Motor neuron (in vitro differentiated cells): ENCODE data around the gene IL18. TPM values are rescaled to one million over a fixed set of nuclear protein-coding genes. Genes with fewer than 3 reads are reported as not detected.
"Not testable (repeated sequence)": the region's sequence is repeated elsewhere in the genome, so short reads cannot be mapped to it uniquely, and the experiment has no call there.

Experiments used
- ATAC-seq, 8 experiments: fragments of 200-7000 bp; cut with Tn5 transposase; replicated peaks in 6 of 8; 2 replicates each; pipeline ENCODE4 v1.8.0; 2021; ENCODE audit warnings: mild to moderate bottlenecking in 8 of 8, moderate library complexity in 8 of 8
- H3K27ac ChIP-seq, 2 donors: fragments of 250-450 bp; sonication (Bioruptor Pico); 2 replicates each; pipeline ENCODE4 v1.9.0; 2021; ENCODE audit warnings: antibody characterized with exemption in 2 of 2, mild to moderate bottlenecking in 2 of 2, moderate library complexity in 1 of 2
- H3K4me1 ChIP-seq, 2 donors: fragments of 250-450 bp; sonication (Bioruptor Pico); replicated peaks in 1 of 2; 2 replicates each; pipeline ENCODE4 v1.6.1; 2021; ENCODE audit warnings: antibody characterized with exemption in 2 of 2, mild to moderate bottlenecking in 2 of 2, moderate library complexity in 1 of 2
- H3K4me3 ChIP-seq, 5 donors: fragments of 250-450 bp; sonication (Bioruptor Pico); 2 replicates each; pipeline ENCODE4 v1.9.0; 2021; ENCODE audit warnings: antibody characterized with exemption in 5 of 5, mild to moderate bottlenecking in 5 of 5, moderate library complexity in 4 of 5
- WGBS, 10 experiments: fragments of 450-650 bp; shearing (Covaris generic); methylation state at CpG; one replicate each; pipeline ENCODE4 v1.0.0; 2022; 5-methylcytosine and 5-hydroxymethylcytosine counted together
- in situ Hi-C, 9 experiments: fragments of 400-800 bp; cut with MboI; loops; one replicate each; pipeline ENCODE4 v1.15.0; 2021; ENCODE audit warnings: low sequenced_read_pairs in 9 of 9, low pct_unique_long_range_greater_than_20kb in 2 of 9; ENCODE audit not compliant: unreplicated experiment in 9 of 9
- total RNA-seq, 8 experiments: library from RNA; unstranded; fragments of 300-600 nt; gene quantifications; 2 replicates each; pipeline versions ENCODE4 v1.2.3 to v1.2.4, GENCODE V29; 2022

IL18 gene
- 10 to 100 TPM in 1 of 8 experiments, 1 to 10 TPM in 4, under 1 TPM in 2, not detected in 1; 0.25 to 15.0 (median 1.7) TPM for total RNA-seq

DNA sequence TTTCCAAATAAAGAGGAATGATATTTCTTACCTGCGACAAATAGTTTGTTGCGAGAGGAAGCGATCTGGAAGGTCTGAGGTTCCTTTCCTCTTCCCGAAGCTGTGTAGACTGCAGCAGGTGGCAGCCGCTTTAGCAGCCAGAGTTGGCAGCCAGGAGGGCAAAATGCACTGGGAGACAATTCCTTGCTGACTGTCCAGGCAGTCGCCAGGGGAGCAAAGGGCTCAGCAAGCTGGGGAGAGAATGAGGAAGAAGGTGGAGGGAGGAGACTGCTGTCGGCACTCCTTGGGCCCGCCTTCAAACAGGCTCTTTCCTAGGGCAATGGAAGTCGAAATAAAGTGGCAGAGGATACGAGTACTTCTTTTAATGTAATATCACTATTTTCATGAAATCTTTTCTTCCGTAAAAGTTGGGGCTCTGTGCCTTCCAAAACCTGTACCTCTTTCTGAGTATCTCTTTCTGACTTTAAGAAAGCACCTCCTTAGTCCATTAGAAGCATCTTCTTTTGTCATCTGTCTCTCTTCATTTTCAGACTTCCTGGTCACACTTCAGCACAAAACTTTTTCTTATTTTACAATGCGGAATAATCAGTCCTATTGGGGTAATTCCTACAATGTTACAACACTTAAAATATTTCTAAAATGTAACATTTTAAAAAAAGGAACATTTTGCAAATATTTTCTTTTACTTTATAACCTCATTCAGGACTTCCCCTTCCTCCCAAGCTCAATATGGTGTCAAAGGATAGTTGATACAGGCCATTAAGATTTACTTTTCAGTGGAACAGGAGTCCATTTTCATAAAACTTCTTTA lies at the start of gene IL18:
Gene IL18 (minus strand): TSS at position 220 of the 811 bp plus-strand sequence. CDS start 9,041 bp downstream, outside the sequence.
- H3K27ac ChIP-seq, result no peak within 1 kb of the TSS
- ATAC-seq, result peak in 3 of 8 experiments; percentile 72 to 89 (median 80)
- no peaks in the 10 kb centered on the region for H3K4me1 ChIP-seq
- in situ Hi-C loops, result no loop called here
- no peak within 1 kb of the TSS for H3K4me3 ChIP-seq
- 21 to 84% (median 72%) methylated on average over 4 to 11 of the region's 12 CpGs for WGBS, 10 experiments

DNA sequence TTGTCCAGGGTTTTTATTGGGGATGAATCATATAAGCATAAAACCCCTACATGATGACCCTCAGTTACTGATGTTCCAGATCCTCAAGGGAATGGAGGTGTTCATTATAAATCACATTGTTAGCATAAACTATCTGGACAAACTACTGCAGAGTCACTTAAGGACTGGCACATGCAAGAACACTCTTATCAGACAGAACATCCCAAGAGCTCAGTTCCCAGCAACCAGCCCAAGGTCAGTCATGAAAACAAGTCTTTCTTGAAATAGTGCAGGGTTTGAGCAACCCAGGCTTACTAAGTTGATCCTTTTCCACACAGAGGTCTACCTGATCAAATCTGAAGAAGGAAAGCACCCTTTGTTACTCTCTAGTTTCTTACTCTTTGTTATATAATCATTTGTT lies 48.8 kb upstream of the IL18 start:
- Histone ChIP-seq H3K4me3 (no peak overlapping the region), H3K27ac (no peak overlapping the region), H3K4me1 (no peaks in the 10 kb centered on the region)
- in situ Hi-C loops, result loop anchor here in 2 of 9 experiments (25.0 kb wide), 1 partner anchor 1075 kb away; no protein-coding TSS in a partner anchor
- no peak for ATAC-seq

DNA sequence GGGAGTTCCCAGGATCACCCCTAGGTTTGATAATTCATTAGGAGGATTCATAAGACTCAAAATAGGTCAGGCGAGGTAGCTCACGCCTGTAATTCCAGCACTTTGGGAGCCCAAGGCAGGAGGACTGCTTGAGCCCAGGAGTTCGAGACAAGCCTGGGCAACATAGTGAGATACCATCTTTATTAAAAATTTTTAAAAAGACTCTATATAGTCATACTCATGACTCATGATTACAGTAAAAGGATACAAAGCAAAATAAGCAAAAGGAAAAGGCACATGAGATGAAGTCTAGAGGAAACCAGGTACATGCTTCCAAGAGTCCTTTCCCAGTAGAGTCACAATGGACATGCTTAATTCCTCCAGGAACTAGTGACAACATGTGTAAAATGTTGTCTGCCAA lies 48.4 kb upstream of the IL18 start:
- Histone ChIP-seq H3K27ac (no peak overlapping the region), H3K4me3 (no peak overlapping the region), H3K4me1 (no peaks in the 10 kb centered on the region)
- no peak for ATAC-seq
- 50 to 100% (median 82%) methylated on average over 1 to 3 of the region's 3 CpGs; no CpG with 5 or more reads in 2 of the 10 experiments for WGBS, 10 experiments
- in situ Hi-C loops, result loop anchor here in 2 of 9 experiments (25.0 kb wide), 1 partner anchor 1075 kb away; no protein-coding TSS in a partner anchor

DNA sequence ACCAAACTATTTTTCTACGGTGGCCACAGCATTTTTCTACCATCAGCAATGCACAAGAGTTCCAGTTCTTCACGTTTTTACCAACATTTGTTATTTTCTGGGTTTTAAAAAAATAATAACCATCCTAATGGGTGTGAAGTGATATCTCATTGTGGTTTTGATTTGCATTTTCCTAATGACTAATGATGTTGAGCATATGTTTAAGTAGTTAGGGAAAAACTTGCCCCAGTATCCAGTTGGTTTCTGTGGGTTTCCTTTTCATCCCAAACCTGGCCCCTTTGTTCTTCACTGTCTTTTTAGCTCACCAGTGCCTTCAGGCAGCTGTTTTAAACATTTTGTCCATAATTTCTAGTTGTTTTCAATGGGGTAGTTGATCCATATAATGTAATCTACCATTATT lies 47.6 kb upstream of the IL18 start:
- in situ Hi-C loops, result loop anchor here in 2 of 9 experiments (25.0 kb wide), 1 partner anchor 1076 kb away; no protein-coding TSS in a partner anchor

DNA sequence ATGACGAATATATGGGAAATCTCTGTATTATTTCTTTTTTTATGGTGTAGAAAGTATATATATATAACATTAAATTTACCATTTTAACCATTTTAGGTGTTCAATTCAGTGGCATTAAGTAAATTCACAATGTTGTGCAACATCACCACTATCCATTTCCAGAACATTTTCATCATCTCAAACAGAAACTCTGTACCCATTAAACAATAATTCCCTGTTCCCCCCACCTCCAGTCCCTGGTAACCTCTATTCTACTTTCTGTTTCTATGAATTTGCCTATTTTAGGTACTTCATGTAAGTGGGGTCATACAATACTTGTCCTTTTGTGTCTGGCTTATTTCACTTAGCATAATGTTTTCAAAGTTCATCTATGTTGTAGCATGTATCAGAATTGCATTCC lies 47.0 kb upstream of the IL18 start:
- WGBS, 10 experiments, result 40 to 100% (median 84%) methylated on average over 1 of the region's 1 CpG; no CpG with 5 or more reads in 2 of the 10 experiments
- no peak overlapping the region for H3K27ac ChIP-seq
- no peaks in the 10 kb centered on the region for H3K4me1 ChIP-seq
- ATAC-seq, result no peak
- in situ Hi-C loops, result loop anchor here in 2 of 9 experiments (25.0 kb wide), 1 partner anchor 1076 kb away; no protein-coding TSS in a partner anchor
- H3K4me3 ChIP-seq, result no peak overlapping the region

More for the DNA sequence above, 47.6 kb upstream of the IL18 start:
- Histone ChIP-seq H3K4me3 (no peak overlapping the region), H3K4me1 (no peaks in the 10 kb centered on the region), H3K27ac (no peak overlapping the region)
- 25 to 100% (median 60%) methylated on average over 1 to 2 of the region's 2 CpGs; no CpG with 5 or more reads in 1 of the 10 experiments for WGBS, 10 experiments
- ATAC-seq, result no peak

DNA sequence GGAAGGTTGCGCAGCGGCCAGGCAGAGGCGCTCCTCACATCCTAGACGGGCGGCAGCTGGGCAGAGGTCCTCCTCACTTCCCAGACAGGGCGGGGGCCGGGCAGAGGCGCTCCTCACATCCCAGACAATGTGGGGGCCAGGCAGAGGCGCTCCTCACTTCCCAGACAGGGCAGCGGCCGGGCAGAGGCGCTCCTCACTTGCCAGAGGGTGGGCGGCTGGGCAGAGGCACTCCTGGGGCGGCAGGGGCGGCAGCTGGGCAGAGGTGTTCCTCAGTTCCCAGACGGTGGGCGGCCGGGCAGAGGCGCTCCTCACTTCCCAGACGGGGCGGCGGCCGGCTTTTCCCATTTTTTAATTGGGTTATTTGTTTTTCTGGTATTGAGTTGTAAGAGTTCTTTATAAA lies 42.2 kb upstream of the IL18 start:
- WGBS, 10 experiments, result 80 to 100% (median 93%) methylated on average over 1 to 11 of the region's 23 CpGs; no CpG with 5 or more reads in 6 of the 10 experiments
- ATAC-seq, result no peak
- in situ Hi-C loops, result loop anchor here in 2 of 9 experiments (25.0 kb wide), 1 partner anchor 1081 kb away; no protein-coding TSS in a partner anchor
- Histone ChIP-seq H3K4me1 (no peaks in the 10 kb centered on the region), H3K4me3 (no peak overlapping the region), H3K27ac (no peak overlapping the region)

DNA sequence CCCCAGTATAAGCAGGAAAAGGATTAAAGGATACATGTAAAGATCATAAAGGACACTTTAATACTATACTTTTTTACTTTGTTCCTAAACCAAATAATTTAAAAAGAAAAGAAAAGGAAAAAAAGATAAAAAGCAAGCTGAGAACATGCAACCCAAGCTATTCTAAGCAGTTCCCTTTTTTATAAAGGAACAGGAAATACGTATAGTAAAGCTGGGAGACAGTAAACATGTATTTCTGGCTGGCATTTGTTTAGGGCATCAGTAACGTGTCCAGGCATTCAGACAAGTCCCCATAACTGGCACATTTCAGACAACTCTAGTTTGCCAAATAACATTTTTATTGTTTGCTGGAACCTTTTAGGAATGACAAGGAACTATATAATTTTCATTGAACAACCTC lies 36.4 kb upstream of the IL18 start:
- 0 to 57% (median 38%) methylated on average over 1 to 2 of the region's 2 CpGs; no CpG with 5 or more reads in 1 of the 10 experiments for WGBS, 10 experiments
- Histone ChIP-seq H3K4me1 (no peaks in the 10 kb centered on the region), H3K4me3 (no peak overlapping the region), H3K27ac (no peak overlapping the region)
- ATAC-seq, result no peak
- in situ Hi-C loops, result loop anchor here in 2 of 9 experiments (25.0 kb wide), 1 partner anchor 1087 kb away; no protein-coding TSS in a partner anchor

DNA sequence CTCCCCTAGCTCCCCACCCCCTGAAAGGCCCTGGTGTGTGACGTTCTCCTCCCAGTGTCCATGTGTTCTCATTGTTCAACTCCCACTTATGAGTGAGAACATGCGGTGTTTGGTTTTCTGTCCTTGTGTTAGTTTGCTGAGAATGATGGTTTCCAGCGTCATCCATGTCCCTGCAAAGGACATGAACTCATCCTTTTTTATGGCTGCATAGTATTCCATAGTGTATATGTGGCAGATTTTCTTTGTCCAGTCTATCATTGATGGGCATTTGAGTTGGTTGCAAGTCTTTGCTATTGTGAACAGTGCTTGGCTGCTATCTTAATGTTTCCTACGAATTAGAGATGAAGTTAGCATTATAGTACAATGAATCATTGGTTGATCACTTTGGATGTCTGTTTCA lies 35.2 kb upstream of the IL18 start:
- in situ Hi-C loops, ATAC-seq, H3K4me3 ChIP-seq, H3K4me1 ChIP-seq, H3K27ac ChIP-seq: not testable (repeated sequence)
- 20 to 93% (median 67%) methylated on average over 1 to 2 of the region's 4 CpGs; no CpG with 5 or more reads in 4 of the 10 experiments for WGBS, 10 experiments

DNA sequence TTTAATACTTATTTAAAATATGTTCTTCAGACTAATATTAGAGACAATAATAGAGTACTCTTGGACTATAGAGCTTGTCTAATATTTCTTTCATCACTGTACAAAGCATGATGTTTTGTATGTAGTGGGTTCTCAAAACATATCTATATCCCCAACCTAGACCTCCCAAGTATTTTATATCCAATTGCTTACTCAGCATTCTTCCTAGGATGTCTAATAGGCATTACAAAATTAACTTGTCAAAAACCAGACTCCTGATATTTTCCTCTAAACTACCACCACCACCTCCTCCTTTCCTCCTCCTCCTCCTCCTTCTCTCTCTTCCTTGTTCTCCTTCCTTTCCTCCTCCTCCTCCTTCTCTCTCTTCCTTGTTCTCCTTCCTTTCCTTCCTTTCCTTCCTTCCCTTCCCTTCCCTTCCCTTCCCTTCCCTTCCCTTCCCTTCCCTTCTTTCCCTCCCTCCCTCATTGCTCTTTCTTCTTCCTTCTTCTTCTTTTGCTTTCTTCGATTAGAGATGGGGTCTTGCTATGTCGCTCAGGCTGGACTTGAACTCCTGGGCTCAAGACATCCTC lies 32.7 kb upstream of the IL18 start:
- in situ Hi-C loops, result no loop called here
- no peak for ATAC-seq
- WGBS, 10 experiments, result 80 to 100% methylated on average over 1 of the region's 2 CpGs; no CpG with 5 or more reads in 8 of the 10 experiments
- no peak overlapping the region for H3K4me3 ChIP-seq
- no peak overlapping the region for H3K27ac ChIP-seq
- no peaks in the 10 kb centered on the region for H3K4me1 ChIP-seq

DNA sequence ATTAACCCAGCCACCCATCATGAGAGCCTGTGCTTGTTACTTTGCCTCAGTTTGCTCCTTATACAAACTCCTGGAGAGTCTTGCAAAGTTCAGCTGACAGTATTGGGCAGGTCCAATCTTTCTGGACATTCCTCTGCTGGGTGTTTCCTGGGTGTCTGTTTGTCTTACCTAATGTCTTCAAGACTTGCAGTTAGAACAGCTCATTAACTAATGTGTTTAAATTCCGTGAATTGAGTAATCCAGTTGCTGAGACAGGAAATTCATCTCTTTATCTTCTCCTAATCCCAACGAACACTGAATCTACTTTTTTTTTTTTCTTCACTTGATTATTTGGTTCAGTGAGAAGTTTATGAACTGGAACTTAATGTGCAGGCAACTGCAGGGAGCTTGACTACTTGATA lies 32.1 kb upstream of the IL18 start:
- in situ Hi-C loops, result no loop called here
- H3K4me1 ChIP-seq, result no peaks in the 10 kb centered on the region
- H3K27ac ChIP-seq, result no peak overlapping the region
- H3K4me3 ChIP-seq, result no peak overlapping the region
- ATAC-seq, result peak in 3 of 8 experiments; percentile 88 to 99 (median 91)
- 0 to 81% (median 40%) methylated on average over 1 to 2 of the region's 2 CpGs; no CpG with 5 or more reads in 1 of the 10 experiments for WGBS, 10 experiments

DNA sequence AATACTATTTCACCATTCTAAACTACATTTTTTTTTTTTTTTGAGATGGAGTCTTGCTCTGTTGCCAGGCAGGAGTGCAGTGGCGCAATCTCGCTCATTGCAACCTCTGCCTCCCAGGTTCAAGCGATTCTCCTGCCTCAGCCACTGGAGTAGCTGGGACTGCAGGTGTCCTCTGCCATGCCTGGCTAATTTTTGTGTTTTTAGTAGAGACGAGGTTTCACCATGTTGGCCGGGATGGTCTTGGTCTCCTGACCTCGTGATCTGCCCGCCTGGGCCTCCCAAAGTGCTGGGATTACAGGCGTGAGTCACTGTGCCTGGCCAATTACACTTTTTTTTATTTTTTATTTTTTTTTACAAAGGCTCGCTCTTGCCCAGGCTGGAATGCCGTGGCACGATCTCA lies 31.2 kb upstream of the IL18 start:
- H3K4me1 ChIP-seq, H3K27ac ChIP-seq, in situ Hi-C loops, H3K4me3 ChIP-seq: not testable (repeated sequence)
- 10 to 100% (median 85%) methylated on average over 1 to 9 of the region's 11 CpGs; no CpG with 5 or more reads in 1 of the 10 experiments for WGBS, 10 experiments
- ATAC-seq, result peak in 1 of 8 experiments; percentile 78

DNA sequence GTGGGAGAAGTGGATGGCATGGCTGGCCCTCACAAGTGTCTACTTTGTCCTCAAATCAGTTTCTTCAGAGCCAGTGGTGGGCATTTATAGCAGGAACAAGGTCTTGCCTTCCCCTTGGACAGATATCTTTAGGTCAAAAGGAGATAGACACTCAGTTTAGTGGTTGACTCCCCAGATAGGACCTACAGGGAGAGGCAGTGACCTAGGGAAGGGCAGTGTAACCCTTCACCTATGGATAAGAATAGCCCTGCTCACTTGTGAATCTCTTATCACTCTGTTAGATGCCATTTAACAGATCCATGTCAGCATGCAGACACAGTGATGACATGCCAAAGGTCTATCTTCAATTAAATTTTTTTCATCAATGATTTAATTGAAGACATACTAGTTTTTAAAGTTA lies 22.4 kb upstream of the IL18 start:
- Histone ChIP-seq H3K4me1 (no peaks in the 10 kb centered on the region), H3K27ac (no peak overlapping the region), H3K4me3 (no peak overlapping the region)
- in situ Hi-C loops, result no loop called here
- no peak for ATAC-seq

DNA sequence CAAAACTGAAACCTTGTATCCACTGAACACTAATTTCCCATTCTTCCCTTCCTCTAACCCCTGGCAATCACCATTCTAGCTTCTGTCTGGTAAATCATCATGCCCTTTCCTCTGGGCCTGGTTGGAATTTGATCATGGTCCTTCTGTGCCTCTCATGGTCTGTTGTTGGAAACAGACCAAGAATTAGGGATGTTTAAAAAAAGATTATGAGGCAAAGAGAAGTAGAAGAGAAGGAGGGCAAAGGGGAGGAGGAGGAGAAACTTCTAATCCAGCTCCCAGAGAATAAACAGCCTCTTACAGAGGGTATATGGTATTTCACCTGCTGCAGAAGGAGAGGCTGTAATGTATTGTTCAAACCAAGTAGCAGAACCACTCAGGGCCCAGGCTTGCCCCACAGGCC lies 22.0 kb upstream of the IL18 start:
- Histone ChIP-seq H3K4me3 (no peak overlapping the region), H3K4me1 (no peaks in the 10 kb centered on the region), H3K27ac (no peak overlapping the region)
- in situ Hi-C loops, result no loop called here
- ATAC-seq, result peak in 1 of 8 experiments; percentile 31
